ENCODE measurements around the gene RAI1. TPM values are rescaled to one million over a fixed set of nuclear protein-coding genes. Genes with fewer than 3 reads are reported as not detected.
"Not testable (repeated sequence)": the region's sequence is repeated elsewhere in the genome, so short reads cannot be mapped to it uniquely, and the experiment has no call there.

The RAI1 gene
- polyA plus RNA-seq (2013, experiment 1 of 2), result 24.1 TPM
- polyA plus RNA-seq (2013, experiment 2 of 2), result 22.8 TPM

GRCh38 chr17:17681187-17681743 lies at the start of gene RAI1:
RAI1 (plus strand) TSS chr17:17681458; CDS start chr17:17792949, 111,491 bp downstream.
- DNase-seq, result peak; percentile 85
- peak within 1 kb of the TSS; percentile 93 for H3K9ac ChIP-seq (ENCODE audit: low read length)
- no peaks in the 10 kb centered on the region for H3K9me3 ChIP-seq (ENCODE audit: control insufficient read depth, low read length)
- no peak within 1 kb of the TSS for H2AFZ ChIP-seq (ENCODE audit: low read depth, low read length)
- H3K36me3 ChIP-seq (ENCODE audit: control insufficient read depth in 1 of 2, insufficient read depth in 2 of 2, low read depth in 1 of 2, low read length in 2 of 2), result no peaks in the 10 kb centered on the region
- H3K14ac ChIP-seq (ENCODE audit: low read length in 2 of 2), result peak within 1 kb of the TSS; percentile 78 to 94
- H3K4me2 ChIP-seq (ENCODE audit: low read length, poor library complexity, severe bottlenecking), result peak within 1 kb of the TSS; percentile 76
- peak within 1 kb of the TSS; percentile 94 to 98 for H3K18ac ChIP-seq (ENCODE audit: low read depth in 1 of 2, low read length in 2 of 2)
- peak within 1 kb of the TSS; percentile 93 for H2BK15ac ChIP-seq (ENCODE audit: low read depth, poor library complexity, severe bottlenecking)
- peak within 1 kb of the TSS in 1 of 2 experiments; percentile 70 for H3K23ac ChIP-seq (ENCODE audit: low read length in 2 of 2)
- no peak within 1 kb of the TSS for H3K27ac ChIP-seq (ENCODE audit: low read length, poor library complexity, severe bottlenecking)
- H3K4me3 ChIP-seq (ENCODE audit: insufficient read depth in 1 of 2, low read depth in 1 of 2, low read length in 2 of 2), result peak within 1 kb of the TSS; percentile 78 to 80
- H2BK12ac ChIP-seq (ENCODE audit: low read length in 2 of 2), result peak within 1 kb of the TSS in 1 of 2 experiments; percentile 74
- H2BK5ac ChIP-seq (ENCODE audit: low read depth, low read length, poor library complexity, severe bottlenecking), result peak within 1 kb of the TSS; percentile 40
- peaks cover 4 to 5% of the 10 kb centered on the region in 2 experiments for H3K27me3 ChIP-seq (ENCODE audit: control insufficient read depth in 1 of 2, insufficient read depth in 1 of 2, low read length in 2 of 2)
- H4K91ac ChIP-seq (ENCODE audit: low read length), result peak within 1 kb of the TSS; percentile 98
- H2AK5ac ChIP-seq (ENCODE audit: low read length, severe bottlenecking), result no peak within 1 kb of the TSS
- H3K79me1 ChIP-seq (replicated peaks; ENCODE audit: low read length, poor library complexity, severe bottlenecking), result no peaks in the 10 kb centered on the region
- peak within 1 kb of the TSS; percentile 87 for H4K8ac ChIP-seq (ENCODE audit: low read length)
- peak within 1 kb of the TSS; percentile 92 for H2BK120ac ChIP-seq (ENCODE audit: low read depth, low read length)
- WGBS, result 1% methylated on average over 40 of the region's 84 CpGs
- H3K4me1 ChIP-seq (ENCODE audit: control insufficient read depth, insufficient read depth, low read depth, low read length), result peaks cover 28% of the 10 kb centered on the region
- H3K4ac ChIP-seq (ENCODE audit: low read depth in 1 of 2, low read length in 2 of 2), result peak within 1 kb of the TSS; percentile 53 to 97

GRCh38 chr17:17632690-17633089 lies 48.6 kb upstream of the RAI1 start:
- not testable (repeated sequence) for H3K4me1 ChIP-seq (ENCODE audit: control insufficient read depth, insufficient read depth, low read depth, low read length); H3K79me1 ChIP-seq (replicated peaks; ENCODE audit: low read length, poor library complexity, severe bottlenecking)
- 91% methylated on average over 4 of the region's 5 CpGs for whole genome bisulfite sequencing

GRCh38 chr17:17633310-17633709 lies 47.9 kb upstream of the RAI1 start:
- Histone ChIP-seq H3K14ac (ENCODE audit: low read length in 2 of 2) (no peak overlapping the region), H3K4ac (ENCODE audit: low read depth in 1 of 2, low read length in 2 of 2) (no peak overlapping the region), H3K18ac (ENCODE audit: low read depth in 1 of 2, low read length in 2 of 2) (peak overlapping the region in 1 of 2 experiments; percentile 38), H3K4me3 (ENCODE audit: insufficient read depth in 1 of 2, low read depth in 1 of 2, low read length in 2 of 2) (no peak overlapping the region), H3K27me3 (ENCODE audit: control insufficient read depth in 1 of 2, insufficient read depth in 1 of 2, low read length in 2 of 2) (peaks cover 7 to 27% of the 10 kb centered on the region in 2 experiments), H2BK12ac (ENCODE audit: low read length in 2 of 2) (no peak overlapping the region), H2BK5ac (ENCODE audit: low read depth, low read length, poor library complexity, severe bottlenecking) (no peak overlapping the region), H3K9me3 (ENCODE audit: control insufficient read depth, low read length) (no peaks in the 10 kb centered on the region), H2AFZ (ENCODE audit: low read depth, low read length) (no peak overlapping the region), H2AK5ac (ENCODE audit: low read length, severe bottlenecking) (no peak overlapping the region), H3K4me2 (ENCODE audit: low read length, poor library complexity, severe bottlenecking) (no peak overlapping the region), H4K91ac (ENCODE audit: low read length) (no peak overlapping the region), H3K27ac (ENCODE audit: low read length, poor library complexity, severe bottlenecking) (no peak overlapping the region), H3K79me1 (replicated peaks; ENCODE audit: low read length, poor library complexity, severe bottlenecking) (no peaks in the 10 kb centered on the region), H2BK120ac (ENCODE audit: low read depth, low read length) (no peak overlapping the region), H3K9ac (ENCODE audit: low read length) (no peak overlapping the region), H3K36me3 (ENCODE audit: control insufficient read depth in 1 of 2, insufficient read depth in 2 of 2, low read depth in 1 of 2, low read length in 2 of 2) (no peaks in the 10 kb centered on the region), H3K23ac (ENCODE audit: low read length in 2 of 2) (no peak overlapping the region), H4K8ac (ENCODE audit: low read length) (no peak overlapping the region), H2BK15ac (ENCODE audit: low read depth, poor library complexity, severe bottlenecking) (no peak overlapping the region), H3K4me1 (ENCODE audit: control insufficient read depth, insufficient read depth, low read depth, low read length) (peaks cover 6% of the 10 kb centered on the region)
- no peak for DNase-seq
- 92% methylated on average over 6 of the region's 6 CpGs for WGBS

More at GRCh38 chr17:17632690-17633089, 48.6 kb upstream of the RAI1 start:
- H3K27ac ChIP-seq (ENCODE audit: low read length, poor library complexity, severe bottlenecking); H4K8ac ChIP-seq (ENCODE audit: low read length); H2BK15ac ChIP-seq (ENCODE audit: low read depth, poor library complexity, severe bottlenecking); H3K36me3 ChIP-seq (ENCODE audit: control insufficient read depth in 1 of 2, insufficient read depth in 2 of 2, low read depth in 1 of 2, low read length in 2 of 2); H2AK5ac ChIP-seq (ENCODE audit: low read length, severe bottlenecking); H3K23ac ChIP-seq (ENCODE audit: low read length in 2 of 2); H2BK5ac ChIP-seq (ENCODE audit: low read depth, low read length, poor library complexity, severe bottlenecking); H3K9ac ChIP-seq (ENCODE audit: low read length); H3K4me3 ChIP-seq (ENCODE audit: insufficient read depth in 1 of 2, low read depth in 1 of 2, low read length in 2 of 2); H4K91ac ChIP-seq (ENCODE audit: low read length); DNase-seq; H3K4ac ChIP-seq (ENCODE audit: low read depth in 1 of 2, low read length in 2 of 2); H3K18ac ChIP-seq (ENCODE audit: low read depth in 1 of 2, low read length in 2 of 2); H3K4me2 ChIP-seq (ENCODE audit: low read length, poor library complexity, severe bottlenecking); H3K9me3 ChIP-seq (ENCODE audit: control insufficient read depth, low read length); H2BK12ac ChIP-seq (ENCODE audit: low read length in 2 of 2); H2BK120ac ChIP-seq (ENCODE audit: low read depth, low read length); H2AFZ ChIP-seq (ENCODE audit: low read depth, low read length); H3K14ac ChIP-seq (ENCODE audit: low read length in 2 of 2): not testable (repeated sequence)
- peaks cover 7 to 27% of the 10 kb centered on the region in 2 experiments for H3K27me3 ChIP-seq (ENCODE audit: control insufficient read depth in 1 of 2, insufficient read depth in 1 of 2, low read length in 2 of 2)

GRCh38 chr17:17635126-17635525 lies 46.1 kb upstream of the RAI1 start:
- Histone ChIP-seq H3K9ac (ENCODE audit: low read length) (no peak overlapping the region), H3K79me1 (replicated peaks; ENCODE audit: low read length, poor library complexity, severe bottlenecking) (no peaks in the 10 kb centered on the region), H3K36me3 (ENCODE audit: control insufficient read depth in 1 of 2, insufficient read depth in 2 of 2, low read depth in 1 of 2, low read length in 2 of 2) (no peaks in the 10 kb centered on the region), H3K4me1 (ENCODE audit: control insufficient read depth, insufficient read depth, low read depth, low read length) (peaks cover 6% of the 10 kb centered on the region), H3K4me2 (ENCODE audit: low read length, poor library complexity, severe bottlenecking) (no peak overlapping the region), H2BK15ac (ENCODE audit: low read depth, poor library complexity, severe bottlenecking) (no peak overlapping the region), H2BK120ac (ENCODE audit: low read depth, low read length) (no peak overlapping the region), H3K27me3 (ENCODE audit: control insufficient read depth in 1 of 2, insufficient read depth in 1 of 2, low read length in 2 of 2) (peaks cover 10 to 27% of the 10 kb centered on the region in 2 experiments), H3K23ac (ENCODE audit: low read length in 2 of 2) (no peak overlapping the region), H4K91ac (ENCODE audit: low read length) (no peak overlapping the region), H2BK12ac (ENCODE audit: low read length in 2 of 2) (no peak overlapping the region), H4K8ac (ENCODE audit: low read length) (no peak overlapping the region), H3K27ac (ENCODE audit: low read length, poor library complexity, severe bottlenecking) (no peak overlapping the region), H3K4ac (ENCODE audit: low read depth in 1 of 2, low read length in 2 of 2) (no peak overlapping the region), H3K18ac (ENCODE audit: low read depth in 1 of 2, low read length in 2 of 2) (no peak overlapping the region), H3K14ac (ENCODE audit: low read length in 2 of 2) (no peak overlapping the region), H3K9me3 (ENCODE audit: control insufficient read depth, low read length) (no peaks in the 10 kb centered on the region), H2AFZ (ENCODE audit: low read depth, low read length) (no peak overlapping the region), H2BK5ac (ENCODE audit: low read depth, low read length, poor library complexity, severe bottlenecking) (no peak overlapping the region), H3K4me3 (ENCODE audit: insufficient read depth in 1 of 2, low read depth in 1 of 2, low read length in 2 of 2) (no peak overlapping the region), H2AK5ac (ENCODE audit: low read length, severe bottlenecking) (no peak overlapping the region)
- no peak for DNase-seq
- 87% methylated on average over 5 of the region's 5 CpGs for WGBS
